GM18861 (cell line): ENCODE data around the gene GSTO2.
"Not testable (repeated sequence)": the region's sequence is repeated elsewhere in the genome, so short reads cannot be mapped to it uniquely, and the experiment has no call there.

Source experiments
- ATAC-seq: cut with Tn5 transposase; IDR thresholded peaks from one replicate; pipeline ENCODE4 v1.9.1; 2021; ENCODE audit not compliant: unreplicated experiment

The GSTO2 gene

DNA sequence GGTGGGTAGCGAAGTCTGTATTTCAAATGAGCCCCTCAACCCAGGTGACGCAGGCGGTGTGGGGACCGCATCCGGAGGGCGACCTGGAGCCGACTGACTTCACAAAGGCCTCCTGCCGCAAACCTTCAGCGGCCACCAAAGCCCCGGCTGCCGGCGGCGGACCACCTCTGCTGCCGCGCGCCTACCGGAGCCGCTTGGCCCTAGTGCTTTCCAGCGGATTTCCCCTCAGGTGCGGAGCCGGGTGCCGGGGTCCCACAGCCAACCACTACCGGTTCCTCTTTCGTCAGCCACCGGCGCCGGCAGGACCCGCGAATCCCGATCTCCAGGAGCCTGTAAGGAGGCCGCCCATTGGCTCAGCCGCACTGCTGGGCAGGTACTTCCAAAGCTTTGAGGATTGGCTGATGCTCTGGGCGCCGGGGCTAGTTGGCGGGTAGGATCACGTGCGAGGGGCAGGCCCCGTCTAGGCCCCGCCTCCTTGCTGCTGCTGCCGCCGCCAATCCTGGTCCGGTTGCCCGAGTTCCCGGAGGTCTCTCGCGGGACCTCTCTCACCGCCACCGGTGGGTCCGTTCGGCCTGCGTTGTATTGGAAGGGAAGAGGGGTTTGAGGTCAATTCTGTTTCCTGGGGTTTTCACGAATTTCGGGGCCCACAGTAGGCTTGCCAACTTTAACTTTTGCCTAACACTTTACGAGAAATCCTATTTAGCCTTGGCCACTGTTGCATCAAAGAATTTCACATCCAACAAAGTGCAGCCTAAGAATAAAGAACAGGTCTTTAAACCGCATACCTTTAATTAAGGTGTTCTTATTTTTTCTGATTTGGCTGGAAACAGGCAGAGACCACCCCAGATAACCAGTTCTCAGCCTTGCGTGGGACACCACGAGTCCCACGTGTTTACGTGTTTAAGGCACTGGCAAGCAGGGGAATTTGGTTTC, at the start of gene GSTO2:
Gene GSTO2, plus strand, starts transcription at position 472 of the 933 bp plus-strand sequence. CDS start 5,732 bp downstream, outside the sequence.
- ATAC-seq, result peak; percentile 98

DNA sequence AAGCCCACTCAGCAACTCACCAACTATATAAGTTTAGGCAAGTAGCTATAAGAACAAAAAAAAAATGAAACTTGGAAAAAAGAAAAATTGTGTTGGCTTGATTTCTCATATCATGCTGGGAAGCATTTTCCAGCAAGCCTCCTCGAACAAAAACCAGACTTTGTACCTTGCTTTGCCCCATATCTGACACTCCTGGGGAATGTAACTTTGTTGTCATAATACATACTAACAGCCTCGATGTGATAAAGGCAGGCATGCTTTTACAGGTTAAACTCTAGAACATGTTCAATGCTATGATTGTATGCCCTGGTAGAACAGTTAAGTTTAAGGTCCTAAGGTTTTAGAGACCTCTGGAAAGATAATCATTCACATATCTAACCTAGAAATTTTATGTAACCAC, 48.5 kb upstream of the GSTO2 start:
- ATAC-seq, result no peak

DNA sequence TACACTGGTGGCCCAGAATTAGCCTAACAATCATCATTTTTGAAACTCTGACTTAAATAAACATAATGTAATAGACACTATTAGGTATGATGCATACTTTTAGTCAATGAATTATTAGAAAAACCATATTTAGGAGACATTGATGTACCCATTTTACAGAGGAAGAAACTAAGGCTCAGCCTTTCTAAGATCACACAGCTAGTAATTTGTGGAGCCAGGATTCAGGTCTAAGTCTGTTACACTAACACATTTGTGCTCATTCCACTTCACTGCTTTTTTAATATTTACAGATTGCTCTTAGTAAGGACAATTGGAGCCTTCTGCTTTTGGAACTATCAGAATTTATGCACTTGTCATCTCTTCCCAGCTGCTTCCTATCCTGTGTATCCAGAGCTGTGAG, 45.7 kb upstream of the GSTO2 start:
- ATAC-seq, result no peak

DNA sequence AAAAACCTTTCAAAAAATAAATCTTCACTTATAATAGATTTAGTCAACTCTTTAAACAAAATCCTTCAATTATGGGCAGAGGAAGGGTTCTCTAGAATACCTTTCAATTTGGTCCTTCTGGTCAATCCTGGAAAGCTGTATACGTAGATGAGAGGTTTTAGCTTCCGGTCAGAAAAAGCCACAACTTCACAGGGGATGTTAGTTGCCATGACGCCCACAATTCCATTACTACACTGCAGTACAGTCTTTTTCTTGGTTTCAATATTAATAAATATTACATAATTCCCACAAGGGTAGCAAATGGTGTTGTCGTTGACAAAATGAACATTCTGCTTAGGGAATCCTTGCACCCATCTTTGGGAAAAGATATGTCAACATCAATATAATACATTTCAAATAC, 38.5 kb upstream of the GSTO2 start:
- ATAC-seq, result no peak

DNA sequence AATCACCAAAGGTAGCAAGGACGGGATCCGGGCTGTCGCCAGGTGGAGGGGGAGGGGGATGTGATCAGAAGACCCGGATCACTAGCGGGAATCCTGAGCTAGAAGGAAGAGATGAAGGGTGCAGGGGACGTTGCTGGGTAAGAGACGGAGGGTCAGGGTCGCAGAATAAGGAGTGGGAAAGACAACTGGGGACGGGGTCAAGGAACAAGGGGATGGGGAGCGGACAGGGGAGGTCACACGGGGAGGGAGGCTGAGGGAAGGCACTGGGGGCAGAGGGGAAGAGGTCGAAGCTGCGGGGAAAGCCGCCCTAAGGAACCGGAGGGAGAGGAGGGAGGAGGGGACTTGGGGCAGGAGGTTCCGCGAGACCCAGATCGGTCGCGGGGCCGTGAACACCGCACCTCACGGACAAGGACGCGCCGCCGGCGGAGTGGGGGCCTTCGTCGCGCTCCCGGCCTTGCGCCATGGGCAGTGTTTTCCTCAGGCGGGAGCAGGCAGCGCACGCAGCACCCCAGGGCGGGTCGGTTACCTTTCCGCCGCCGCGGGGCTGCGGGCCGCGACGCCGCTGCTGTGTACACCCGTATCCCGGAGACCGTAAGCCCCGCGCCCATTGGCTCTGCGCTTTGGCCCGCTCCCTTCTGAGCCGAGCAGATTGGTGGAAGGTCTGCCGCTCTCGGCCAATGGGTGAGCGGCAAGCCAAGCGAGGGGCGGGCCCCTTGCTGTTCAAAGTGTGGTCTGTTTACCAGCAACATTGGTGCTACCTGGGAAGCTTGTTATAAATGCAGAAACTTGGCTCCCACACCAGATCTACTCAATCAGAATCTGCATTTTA, 37.0 kb upstream of the GSTO2 start, which contains the start of gene CFAP43:
Gene CFAP43, minus strand, starts transcription at position 581 of the 829 bp plus-strand sequence. Its CDS starts 118 bp downstream, at position 463.
- peak; percentile 100 for ATAC-seq

DNA sequence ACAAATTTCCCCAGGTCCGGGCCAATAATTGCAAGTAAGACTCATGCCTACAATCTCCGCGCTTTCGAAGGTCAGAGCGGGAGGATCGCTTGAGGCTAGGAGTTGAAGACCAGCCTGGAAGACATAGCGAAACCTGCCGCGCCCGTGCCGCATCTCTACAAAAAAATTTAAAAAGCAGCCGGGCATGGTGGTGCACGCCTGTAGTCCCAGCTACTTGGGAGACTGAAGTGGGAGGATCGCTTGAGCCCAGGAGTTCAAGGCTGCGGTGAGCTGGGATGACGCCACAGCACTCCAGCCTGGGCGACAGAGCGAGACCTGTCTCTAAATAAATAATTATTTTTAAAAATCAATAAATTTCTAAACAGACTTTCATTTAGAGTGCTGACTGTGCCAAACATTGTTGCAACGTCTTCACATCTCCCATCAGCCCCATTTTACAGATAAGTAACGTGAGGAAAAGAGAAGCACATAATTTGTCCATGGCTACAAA, 36.3 kb upstream of the GSTO2 start:
- no peak for ATAC-seq

DNA sequence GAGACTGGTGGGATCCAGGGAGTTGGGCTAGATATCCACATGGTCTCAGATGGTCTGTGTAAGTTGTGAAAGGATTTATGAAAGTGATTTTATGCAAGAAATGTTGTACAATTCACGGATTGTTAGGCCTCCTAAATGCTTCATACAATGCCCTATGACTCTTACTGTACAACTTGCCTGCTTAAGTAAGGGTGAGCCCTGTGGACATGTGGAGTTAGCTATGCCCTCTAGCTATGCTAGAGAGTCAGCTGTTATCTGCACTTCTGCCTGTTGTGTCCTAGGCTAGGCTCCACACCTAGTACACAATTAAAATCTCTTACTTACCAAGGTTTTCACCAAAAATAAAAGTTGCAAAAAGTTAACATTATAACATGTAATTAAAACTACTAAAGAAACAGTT, 35.2 kb upstream of the GSTO2 start:
- no peak for ATAC-seq

DNA sequence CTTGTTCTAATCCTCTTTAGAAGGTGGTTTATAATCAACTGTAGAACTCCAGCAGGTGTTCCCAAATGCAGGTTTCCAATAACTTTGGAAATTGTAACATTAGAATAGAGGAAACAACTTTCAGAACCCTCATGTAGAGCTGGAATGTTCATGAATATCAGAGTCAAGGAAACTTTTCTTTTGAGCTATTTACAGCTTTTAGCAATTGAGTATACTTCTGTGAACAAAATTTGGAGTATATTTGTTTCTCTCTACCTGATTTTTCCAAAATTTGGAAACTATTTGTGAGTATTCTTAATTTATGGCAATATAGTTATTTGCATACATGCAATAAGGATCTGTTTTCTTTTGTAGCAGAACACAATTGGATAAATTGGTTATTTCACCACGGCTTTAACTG, 34.0 kb upstream of the GSTO2 start:
- no peak for ATAC-seq

DNA sequence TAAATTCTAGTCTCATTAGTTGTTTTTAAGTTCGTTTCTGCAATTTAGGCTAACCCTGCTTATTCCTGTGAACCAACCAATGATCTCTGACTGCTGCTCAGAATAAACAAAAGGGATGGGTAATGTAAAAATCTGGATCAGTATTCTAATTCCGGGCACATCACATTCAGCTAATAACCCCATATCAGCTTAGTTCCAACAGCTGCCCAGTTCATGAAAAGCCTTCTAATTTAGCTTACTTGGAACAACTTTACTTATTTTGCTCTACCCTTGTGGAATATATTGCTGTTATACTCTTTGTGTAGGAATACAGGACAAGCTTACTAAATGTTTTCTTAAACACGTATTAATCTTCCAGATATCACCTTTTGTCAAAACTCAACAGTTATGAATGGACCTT, 33.2 kb upstream of the GSTO2 start:
- ATAC-seq, result no peak

DNA sequence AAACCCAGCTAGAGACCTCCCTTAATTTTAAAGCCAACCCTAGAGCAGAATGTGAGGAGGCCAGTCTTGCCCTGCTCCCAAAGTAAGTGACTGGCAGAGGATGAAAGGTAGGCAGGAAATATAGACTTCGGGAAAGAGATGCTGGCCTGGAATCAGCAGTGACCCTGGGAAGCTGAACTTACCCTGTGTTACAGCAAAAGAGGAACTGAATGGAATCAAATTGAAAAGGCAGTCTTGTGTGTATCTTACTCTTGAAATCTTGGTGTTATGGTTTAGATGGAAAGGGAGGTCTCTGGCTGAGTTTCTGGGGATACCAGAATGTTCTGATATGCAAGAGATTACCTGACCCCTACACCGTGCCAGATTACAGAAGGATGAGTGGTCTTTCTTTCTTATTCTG, 28.9 kb upstream of the GSTO2 start:
- no peak for ATAC-seq

DNA sequence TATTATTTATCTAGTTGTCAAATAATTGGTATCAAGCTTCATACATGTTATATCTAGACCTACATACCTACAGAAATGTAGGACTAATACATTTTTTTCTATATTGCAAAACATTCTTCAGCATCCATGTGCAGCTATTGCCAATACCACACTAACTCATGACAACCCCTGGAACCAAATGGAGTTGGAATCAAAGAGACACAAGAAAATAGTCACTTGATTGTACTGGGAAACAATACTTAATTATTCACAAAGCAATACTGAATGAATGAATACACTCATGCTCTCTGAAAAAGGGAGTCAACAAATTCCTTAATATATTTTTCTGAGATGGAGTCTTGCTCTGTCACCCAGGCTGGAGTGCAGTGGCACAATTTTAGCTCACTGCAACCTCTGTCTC, 26.4 kb upstream of the GSTO2 start:
- no peak for ATAC-seq

DNA sequence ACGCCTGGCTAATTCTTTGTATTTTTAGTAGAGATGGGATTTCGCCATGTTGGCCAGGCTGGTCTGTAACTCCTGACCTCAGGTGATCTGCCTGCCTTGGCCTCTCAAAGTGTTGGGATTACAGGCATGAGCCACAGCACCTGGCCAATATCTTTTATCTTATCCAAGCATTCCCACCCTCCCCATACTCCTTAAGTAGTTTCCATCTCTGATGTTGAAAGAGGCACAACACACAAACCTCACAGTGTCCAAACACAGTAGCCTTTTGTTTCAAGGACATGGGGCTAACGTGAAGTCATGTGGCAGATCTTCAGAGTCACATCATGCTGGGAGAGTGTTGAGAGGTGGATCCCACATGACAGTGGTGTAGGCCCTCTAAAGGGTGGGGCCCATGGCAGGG, 26.0 kb upstream of the GSTO2 start:
- ATAC-seq, result not testable (repeated sequence)

DNA sequence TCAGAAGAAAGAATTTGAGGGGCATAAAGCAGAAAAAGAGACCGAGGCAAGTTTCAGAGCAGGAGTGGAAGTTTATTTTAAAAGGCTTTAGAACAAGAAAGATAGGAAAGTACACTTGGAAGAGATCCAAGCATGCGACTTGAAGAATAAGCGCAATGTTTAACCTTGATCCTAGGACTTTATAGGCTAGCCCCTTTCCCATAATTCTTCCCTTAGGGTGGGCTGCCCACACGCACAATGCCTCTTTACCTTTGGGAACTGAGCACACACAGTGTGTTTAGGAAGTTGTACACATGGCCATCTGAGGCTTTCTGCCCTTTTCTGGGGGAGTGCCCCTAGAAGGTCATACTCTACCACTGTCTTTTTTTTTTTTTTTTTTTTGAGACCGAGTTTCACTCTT, 25.5 kb upstream of the GSTO2 start:
- no peak for ATAC-seq

DNA sequence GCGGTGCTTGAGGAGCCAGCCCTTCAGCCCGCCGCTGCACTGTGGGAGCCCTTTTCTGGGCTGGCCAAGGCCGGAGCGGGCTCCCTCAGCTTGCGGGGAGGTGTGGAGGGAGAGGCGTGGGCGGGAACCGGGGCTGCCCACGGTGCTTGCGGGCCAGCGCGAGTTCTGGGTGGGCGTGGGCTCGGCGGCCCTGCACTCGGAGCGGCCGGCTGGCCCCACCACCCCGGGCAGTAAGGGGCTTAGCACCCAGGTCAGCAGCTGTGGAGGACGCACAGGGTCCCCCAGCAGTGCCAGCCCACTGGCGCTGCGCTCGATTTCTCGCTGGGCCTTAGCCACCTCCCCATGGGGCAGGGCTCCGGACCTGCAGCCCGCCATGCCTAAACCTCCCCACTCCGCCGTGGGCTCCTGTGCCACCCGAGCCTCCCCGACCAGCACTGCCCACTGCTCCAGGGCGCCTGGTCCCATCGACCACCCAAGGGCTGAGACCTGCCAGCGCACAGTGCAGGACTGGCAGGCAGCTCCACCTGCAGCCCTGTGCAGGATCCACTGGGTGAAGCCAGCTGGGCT, 23.8 kb upstream of the GSTO2 start:
- no peak for ATAC-seq

DNA sequence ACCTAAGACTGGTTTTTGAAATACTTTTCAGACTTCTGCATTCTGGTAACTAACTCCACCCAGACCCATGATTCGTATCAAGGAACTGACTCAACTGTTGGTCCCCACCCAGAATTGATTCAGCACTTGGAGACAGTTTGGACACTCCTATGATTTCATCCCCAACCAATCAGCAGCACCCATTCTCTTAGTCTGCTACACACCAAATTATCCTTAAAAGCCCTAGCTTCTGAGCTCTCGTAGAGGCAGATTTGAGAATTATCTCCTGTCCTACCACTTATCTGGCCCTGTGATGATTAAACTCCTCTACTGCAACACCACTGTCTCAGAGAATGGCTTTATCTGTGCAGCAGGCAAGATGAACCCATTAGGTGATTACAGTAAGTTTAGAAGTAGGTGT, 22.0 kb upstream of the GSTO2 start:
- ATAC-seq, result no peak

DNA sequence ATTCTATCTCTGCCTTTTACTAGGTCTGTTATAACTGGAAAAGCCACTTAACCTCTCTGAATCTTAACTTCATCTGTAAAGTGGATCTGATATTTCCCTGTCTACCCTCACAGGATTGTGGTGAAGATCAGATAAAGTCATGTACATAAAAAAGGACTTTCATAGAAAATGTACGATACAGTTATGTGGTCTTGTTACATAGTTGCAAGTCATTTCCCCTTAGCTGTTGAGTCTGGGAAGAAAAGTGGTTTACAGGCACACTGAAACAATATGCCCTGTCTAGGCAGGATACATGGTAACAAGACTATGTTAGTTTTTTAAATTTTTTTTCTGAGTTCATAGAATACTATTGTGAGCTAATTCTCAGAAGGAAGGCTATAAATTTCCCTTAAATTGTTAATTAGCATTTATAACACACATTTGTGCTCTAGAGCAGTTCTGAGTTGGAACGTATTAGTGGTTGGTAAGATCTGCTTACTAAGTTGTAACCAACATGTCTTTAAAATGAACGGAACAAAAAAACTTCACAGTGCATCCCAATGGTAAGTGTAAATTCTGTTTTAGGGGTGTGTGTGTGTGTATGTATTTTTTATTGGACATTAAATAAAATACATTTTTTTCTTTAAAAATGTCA, 21.4 kb upstream of the GSTO2 start:
- ATAC-seq, result no peak

DNA sequence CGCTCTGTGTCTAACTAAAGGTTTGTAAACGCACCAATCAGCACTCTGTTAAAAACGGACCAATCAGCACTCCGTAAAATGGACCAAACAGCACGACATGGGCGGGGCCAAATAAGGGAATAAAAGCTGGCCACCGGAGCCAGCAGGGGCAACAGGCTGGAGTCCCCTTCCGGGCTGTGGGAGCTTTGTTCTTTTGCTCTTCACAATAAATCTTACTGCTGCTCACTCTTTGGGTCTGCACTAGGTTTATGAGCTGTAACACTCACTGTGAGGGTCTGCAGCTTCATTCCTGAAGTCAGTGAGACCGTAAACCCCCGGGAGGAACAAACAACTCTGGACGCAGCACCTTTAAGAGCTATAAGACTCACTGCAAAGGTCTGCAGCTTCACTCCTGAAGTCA, 20.1 kb upstream of the GSTO2 start:
- not testable (repeated sequence) for ATAC-seq

DNA sequence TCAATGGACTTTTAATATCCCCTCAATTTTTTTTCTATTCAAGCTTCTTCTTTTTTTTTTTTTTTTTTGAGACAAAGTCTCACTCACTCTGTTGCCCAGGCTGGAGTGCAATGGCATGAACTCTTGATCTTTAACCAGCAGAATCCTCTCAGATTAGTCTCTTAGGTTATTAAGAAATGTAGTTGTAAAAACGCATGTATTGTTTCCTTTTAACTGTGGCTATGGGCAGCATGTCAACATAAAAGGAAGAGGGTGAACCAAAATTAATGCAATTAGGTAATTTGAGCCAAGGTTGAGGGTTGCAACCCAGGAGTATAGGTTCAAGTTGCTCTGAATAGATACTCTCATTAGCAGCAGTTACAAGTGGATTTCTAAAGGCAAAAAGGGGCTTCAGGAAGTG, 18.6 kb upstream of the GSTO2 start:
- ATAC-seq, result no peak

DNA sequence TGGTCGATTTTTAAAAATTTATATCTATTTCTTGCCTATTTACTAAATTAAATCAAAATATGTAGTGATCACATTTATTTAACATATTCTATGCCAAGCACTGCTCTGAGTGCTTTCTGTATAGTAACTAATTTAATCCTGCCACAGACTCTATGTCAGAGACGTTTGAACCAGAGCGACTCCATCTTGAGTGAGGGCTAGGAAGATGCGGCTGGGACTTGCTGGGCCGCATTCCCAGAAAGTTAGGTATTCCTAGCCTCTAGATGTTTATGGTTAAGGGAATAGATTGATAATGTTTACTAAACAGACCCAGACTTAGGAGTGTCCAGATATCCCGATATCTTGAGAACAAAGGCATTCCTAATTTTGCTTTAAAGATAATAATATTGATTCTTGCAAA, 17.5 kb upstream of the GSTO2 start:
- ATAC-seq, result no peak

DNA sequence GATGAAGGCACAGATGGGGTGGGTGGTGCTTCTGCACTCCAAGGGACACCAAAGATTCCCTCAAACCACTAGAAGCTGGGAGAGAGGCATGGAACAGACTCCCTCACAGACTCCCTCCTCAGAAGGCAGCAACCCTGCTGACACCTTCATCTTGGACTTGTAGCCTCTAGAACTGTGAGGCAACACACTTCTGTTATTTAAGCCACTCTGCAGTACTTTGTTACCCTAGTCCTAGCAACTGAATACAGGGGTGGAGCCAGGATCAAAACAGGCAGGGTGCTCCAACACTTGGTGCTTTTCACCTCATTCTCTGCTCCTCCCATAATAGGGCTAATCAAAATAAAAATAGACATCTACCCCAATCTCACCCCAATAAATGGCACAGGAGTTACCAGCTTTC, 16.6 kb upstream of the GSTO2 start:
- no peak for ATAC-seq

DNA sequence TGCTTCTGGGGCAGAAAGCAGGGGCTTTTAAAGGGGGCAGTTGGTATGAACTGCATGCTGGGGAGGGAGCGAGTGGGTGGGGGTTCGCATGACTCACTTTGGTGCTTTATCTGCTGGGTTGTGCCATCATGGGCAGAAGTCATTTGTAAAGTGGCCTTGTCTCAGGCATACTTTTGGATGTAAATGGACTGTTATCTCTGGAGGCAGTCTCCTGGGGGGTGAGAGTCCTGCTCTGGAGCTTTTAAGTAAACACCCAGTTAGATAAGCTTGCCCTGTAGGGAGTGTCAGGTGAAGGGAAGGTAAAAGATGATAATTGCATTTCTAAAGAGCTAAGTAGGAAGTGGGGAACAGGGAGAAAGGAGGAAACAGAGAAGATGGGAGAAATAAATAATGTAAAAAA, 15.9 kb upstream of the GSTO2 start:
- ATAC-seq, result no peak
